SU-DHL-6 (cell line): Measurements from ENCODE around the gene C19orf73.

ENCODE experiments used
- H2AFZ ChIP-seq: fragments of 200-600 bp; sonication (generic); 2 replicates; pipeline ENCODE4 v1.6.1; 2014; ENCODE audit warnings: low read depth, mild to moderate bottlenecking, moderate library complexity, mixed read lengths, antibody characterized with exemption, low read length; ENCODE audit not compliant: severe bottlenecking
- H3F3A ChIP-seq: fragments of 200-600 bp; shearing (Covaris generic); 2 replicates; pipeline ENCODE4 v1.6.0; 2016; ENCODE audit warnings: antibody characterized with exemption, mild to moderate bottlenecking; ENCODE audit not compliant: insufficient read depth
- H3K27ac ChIP-seq: fragments of 200-600 bp; sonication (generic); 2 replicates; pipeline ENCODE4 v1.5.1; 2016; ENCODE audit warnings: low read depth, mild to moderate bottlenecking, low read length, moderate library complexity, mixed read lengths
- H3K27me3 ChIP-seq: fragments of 200-600 bp; sonication (generic), shearing (Covaris generic); 2 replicates; pipeline ENCODE4 v1.6.0; 2014; ENCODE audit warnings: mild to moderate bottlenecking, low read length
- H3K36me3 ChIP-seq: fragments of 200-600 bp; sonication (generic); 2 replicates; pipeline ENCODE4 v1.6.1; 2014; ENCODE audit warnings: mild to moderate bottlenecking, low read length, mixed read lengths
- H3K4me2 ChIP-seq: fragments of 300-600, 200-600 bp; shearing (Covaris generic), sonication (generic); 2 replicates; pipeline ENCODE4 v1.6.0; 2014; ENCODE audit warnings: low read length, low read depth, mild to moderate bottlenecking; ENCODE audit not compliant: poor library complexity, severe bottlenecking
- H3K4me3 ChIP-seq: fragments of 200-600 bp; sonication (generic); 2 replicates; pipeline ENCODE4 v1.5.1; 2014; ENCODE audit warnings: antibody characterized with exemption, low read length, mild to moderate bottlenecking, mixed read lengths; ENCODE audit not compliant: insufficient read depth, poor library complexity, severe bottlenecking
- H3K79me2 ChIP-seq: fragments of 200-600 bp; sonication (generic); 2 replicates; pipeline ENCODE4 v1.6.1; 2014; ENCODE audit warnings: mild to moderate bottlenecking, low read length, moderate library complexity; ENCODE audit not compliant: insufficient read depth
- H3K9ac ChIP-seq: fragments of 200-600 bp; sonication (generic); 2 replicates; pipeline ENCODE4 v1.7.0; 2014; ENCODE audit warnings: mild to moderate bottlenecking, low read length
- H3K9me2 ChIP-seq: fragments of 200-600 bp; sonication (generic); replicated peaks from 2 replicates; pipeline ENCODE4 v1.6.1; 2014; ENCODE audit warnings: low read length; ENCODE audit not compliant: insufficient read depth
- H3K9me3 ChIP-seq: fragments of 200-600 bp; sonication (generic); 2 replicates; pipeline ENCODE4 v1.6.1; 2014; ENCODE audit warnings: low read length, mixed read lengths; ENCODE audit not compliant: insufficient read depth
- H4K20me1 ChIP-seq: fragments of 200-600 bp; sonication (generic); 2 replicates; pipeline ENCODE4 v1.6.1; 2014; ENCODE audit warnings: low read depth, mild to moderate bottlenecking, antibody characterized with exemption, low read length, moderate library complexity, mixed read lengths
- CTCF ChIP-seq: fragments of 200-600 bp; sonication (generic); IDR thresholded peaks from one replicate; pipeline ENCODE4 v1.5.1; 2017; ENCODE audit warnings: antibody characterized with exemption, mild to moderate bottlenecking, low read length, moderate library complexity; ENCODE audit not compliant: insufficient read depth, poor library complexity, severe bottlenecking
- EZH2phosphoT487 ChIP-seq: fragments of 200-600 bp; sonication (generic), shearing (Covaris generic); conservative IDR thresholded peaks from 2 replicates; pipeline ENCODE4 v1.6.1; 2018; ENCODE audit warnings: mild to moderate bottlenecking, antibody characterized with exemption, low read length, moderate library complexity, mixed read lengths

C19orf73 gene

GRCh38 chr19:49091391-49092038, 27.4 kb downstream of the C19orf73 start:
- no peak for TF ChIP-seq EZH2phosphoT487
- TF ChIP-seq CTCF, result no peak
- H3K9me3 ChIP-seq, result no peaks in the 10 kb centered on the region
- no peak overlapping the region for H3K27ac ChIP-seq
- no peaks in the 10 kb centered on the region for H3K9me2 ChIP-seq
- no peak overlapping the region for H2AFZ ChIP-seq
- H3K4me3 ChIP-seq, result no peak overlapping the region
- H4K20me1 ChIP-seq, result peaks cover 23% of the 10 kb centered on the region
- H3F3A ChIP-seq, result peaks cover 3% of the 10 kb centered on the region; the same call in 1 of the 2 replicates
- no peak overlapping the region for H3K9ac ChIP-seq
- H3K27me3 ChIP-seq, result no peaks in the 10 kb centered on the region
- peaks cover 63% of the 10 kb centered on the region for H3K79me2 ChIP-seq
- peaks cover 31% of the 10 kb centered on the region for H3K36me3 ChIP-seq
- no peak overlapping the region for H3K4me2 ChIP-seq

- Histone ChIP-seq H3K9me3 (no peaks in the 10 kb centered on the region), H4K20me1 (peaks cover 27% of the 10 kb centered on the region)
Measured at GRCh38 chr19:49086296-49086695, 32.6 kb downstream of the C19orf73 start.

GRCh38 chr19:49085868-49086232, 33.1 kb downstream of the C19orf73 start:
- H3K9me2 ChIP-seq, result no peaks in the 10 kb centered on the region
- peak overlapping the region; percentile 79 for H3K9ac ChIP-seq
- H3K9me3 ChIP-seq, result no peaks in the 10 kb centered on the region
- H2AFZ ChIP-seq, result no peak overlapping the region
- H3F3A ChIP-seq, result no peaks in the 10 kb centered on the region
- no peaks in the 10 kb centered on the region for H3K27me3 ChIP-seq
- H3K4me2 ChIP-seq, result peak overlapping the region; percentile 94
- H3K4me3 ChIP-seq, result peak overlapping the region; percentile 95
- TF ChIP-seq CTCF, result no peak
- no peak for TF ChIP-seq EZH2phosphoT487
- peaks cover 27% of the 10 kb centered on the region for H4K20me1 ChIP-seq
- H3K36me3 ChIP-seq, result peaks cover 26% of the 10 kb centered on the region
- peaks cover 56% of the 10 kb centered on the region for H3K79me2 ChIP-seq
- peak overlapping the region; percentile 62 for H3K27ac ChIP-seq

More at GRCh38 chr19:49086296-49086695, 32.6 kb downstream of the C19orf73 start:
- Histone ChIP-seq H3K27me3 (no peaks in the 10 kb centered on the region), H3K4me3 (peak overlapping the region; percentile 95), H2AFZ (no peak overlapping the region), H3K27ac (no peak overlapping the region), H3K4me2 (peak overlapping the region; percentile 94), H3K9me2 (no peaks in the 10 kb centered on the region), H3K36me3 (peaks cover 27% of the 10 kb centered on the region), H3K79me2 (peaks cover 60% of the 10 kb centered on the region), H3F3A (no peaks in the 10 kb centered on the region), H3K9ac (peak overlapping the region; percentile 79)
- TF ChIP-seq CTCF, result no peak
- TF ChIP-seq EZH2phosphoT487, result no peak
